ENCODE results near the gene PLEKHA6.

PLEKHA6 gene

DNA sequence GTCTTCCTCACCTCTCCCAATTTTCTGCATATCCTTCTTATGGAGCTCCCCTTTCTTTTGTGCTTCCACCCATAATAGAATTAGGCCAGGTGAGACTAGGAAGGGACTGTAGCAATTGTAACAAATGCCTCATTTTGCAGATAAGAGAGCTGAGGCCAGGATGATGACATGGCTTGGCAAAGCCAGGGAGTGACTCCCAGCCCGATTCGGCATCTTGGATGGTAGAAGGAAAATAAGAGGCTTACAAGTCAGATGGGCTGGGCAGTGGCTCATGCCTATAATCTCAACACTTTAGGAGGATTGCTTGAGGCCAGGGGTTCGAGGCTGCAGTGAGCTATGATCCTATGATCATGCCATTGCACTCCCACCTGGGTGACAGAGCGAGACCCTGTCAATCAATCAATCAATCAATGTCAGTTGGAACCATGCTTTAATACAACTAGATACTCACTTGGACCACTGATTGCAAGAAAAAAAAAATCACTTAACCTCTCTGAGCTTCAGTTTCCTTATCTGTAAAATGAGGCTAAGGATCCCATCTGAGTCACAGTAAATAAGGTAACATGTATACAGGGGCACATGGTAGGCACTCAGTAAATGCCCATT is 51.6 kb downstream of the PLEKHA6 start:
- TF ChIP-seq GABPA (IDR thresholded peaks at IDR 0.05; ENCODE audit: low read depth), result no peak
- TF ChIP-seq, protein P1, sequence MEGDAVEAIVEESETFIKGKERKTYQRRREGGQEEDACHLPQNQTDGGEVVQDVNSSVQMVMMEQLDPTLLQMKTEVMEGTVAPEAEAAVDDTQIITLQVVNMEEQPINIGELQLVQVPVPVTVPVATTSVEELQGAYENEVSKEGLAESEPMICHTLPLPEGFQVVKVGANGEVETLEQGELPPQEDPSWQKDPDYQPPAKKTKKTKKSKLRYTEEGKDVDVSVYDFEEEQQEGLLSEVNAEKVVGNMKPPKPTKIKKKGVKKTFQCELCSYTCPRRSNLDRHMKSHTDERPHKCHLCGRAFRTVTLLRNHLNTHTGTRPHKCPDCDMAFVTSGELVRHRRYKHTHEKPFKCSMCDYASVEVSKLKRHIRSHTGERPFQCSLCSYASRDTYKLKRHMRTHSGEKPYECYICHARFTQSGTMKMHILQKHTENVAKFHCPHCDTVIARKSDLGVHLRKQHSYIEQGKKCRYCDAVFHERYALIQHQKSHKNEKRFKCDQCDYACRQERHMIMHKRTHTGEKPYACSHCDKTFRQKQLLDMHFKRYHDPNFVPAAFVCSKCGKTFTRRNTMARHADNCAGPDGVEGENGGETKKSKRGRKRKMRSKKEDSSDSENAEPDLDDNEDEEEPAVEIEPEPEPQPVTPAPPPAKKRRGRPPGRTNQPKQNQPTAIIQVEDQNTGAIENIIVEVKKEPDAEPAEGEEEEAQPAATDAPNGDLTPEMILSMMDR (IDR thresholded peaks at IDR 0.05; ENCODE audit: insufficient read depth, low read length), result no peak
- no peak for TF ChIP-seq SPI1 (IDR thresholded peaks at IDR 0.05; ENCODE audit: borderline replicate concordance, low read depth)
- no peak for TF ChIP-seq POLR2AphosphoS5 (IDR thresholded peaks at IDR 0.05; ENCODE audit: low read depth)
- TF ChIP-seq REST (IDR thresholded peaks at IDR 0.05; ENCODE audit: insufficient replicate concordance, low read depth), result no peak
- Histone ChIP-seq H3K27ac (replicated peaks) (no peak overlapping the region), H3K27me3 (ENCODE audit: insufficient read depth, poor library complexity, severe bottlenecking) (no peaks in the 10 kb centered on the region), H3K4me3 (replicated peaks; ENCODE audit: insufficient read depth, low read length) (no peak overlapping the region)
- DNase-seq (ENCODE audit: low read depth in 1 of 2, low spot score in 1 of 2), result no peak

DNA sequence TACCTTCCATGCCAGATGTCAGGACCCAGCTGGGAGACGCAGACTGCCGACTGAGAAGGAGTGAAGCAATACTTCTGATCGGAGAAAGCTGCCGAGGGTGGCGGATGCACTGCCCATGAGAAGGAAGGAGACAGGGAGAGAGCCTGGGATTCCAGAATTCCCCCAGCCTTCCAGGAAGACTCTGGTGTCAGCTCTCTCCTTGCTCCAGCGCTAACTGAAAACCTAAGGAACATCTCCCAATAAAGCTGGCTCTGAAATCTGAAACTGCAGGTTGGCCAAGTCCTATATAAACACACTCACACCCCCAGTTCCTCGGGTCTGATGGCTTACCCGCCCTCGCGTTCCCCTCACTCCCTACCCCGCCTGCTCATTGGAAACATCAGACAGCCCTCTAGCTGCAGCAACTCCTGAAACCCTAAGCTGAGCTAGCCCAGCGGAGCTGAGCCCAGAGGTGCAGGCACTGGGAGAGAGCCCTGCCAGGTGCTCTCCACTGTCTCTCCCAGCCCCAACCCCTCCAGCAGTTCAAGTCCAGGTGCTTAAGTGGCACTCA is 52.3 kb downstream of the PLEKHA6 start:
- Histone ChIP-seq H3K27me3 (ENCODE audit: insufficient read depth, poor library complexity, severe bottlenecking) (no peaks in the 10 kb centered on the region), H3K4me3 (replicated peaks; ENCODE audit: insufficient read depth, low read length) (no peak overlapping the region), H3K27ac (replicated peaks) (no peak overlapping the region)
- TF ChIP-seq GABPA (IDR thresholded peaks at IDR 0.05; ENCODE audit: low read depth) (no peak), POLR2AphosphoS5 (IDR thresholded peaks at IDR 0.05; ENCODE audit: low read depth) (no peak), REST (IDR thresholded peaks at IDR 0.05; ENCODE audit: insufficient replicate concordance, low read depth) (no peak), SPI1 (IDR thresholded peaks at IDR 0.05; ENCODE audit: borderline replicate concordance, low read depth) (no peak)
- TF ChIP-seq, protein P1 (IDR thresholded peaks at IDR 0.05; ENCODE audit: insufficient read depth, low read length), result no peak
- no peak for DNase-seq (ENCODE audit: low read depth in 1 of 2, low spot score in 1 of 2)

DNA sequence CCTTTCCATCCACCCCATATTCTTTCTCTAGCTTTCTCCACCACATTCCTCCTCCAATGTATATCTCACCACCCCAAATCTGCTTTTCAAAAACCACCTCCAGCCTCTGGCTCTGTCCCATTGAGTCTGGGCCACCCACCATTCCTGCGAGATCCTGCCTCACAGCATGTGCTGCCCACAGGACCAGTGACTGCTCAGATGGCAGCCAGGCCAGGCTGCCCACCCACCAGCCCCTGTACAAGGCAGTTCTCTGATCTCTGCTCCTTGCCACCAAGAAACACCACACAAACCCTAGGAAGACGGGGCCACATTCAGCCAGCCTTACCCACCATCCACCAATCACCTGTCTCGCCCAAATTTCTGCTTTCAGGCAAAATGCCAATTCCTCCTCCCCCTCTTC is 53.7 kb downstream of the PLEKHA6 start:
- TF ChIP-seq SPI1 (IDR thresholded peaks at IDR 0.05; ENCODE audit: borderline replicate concordance, low read depth) (no peak), REST (IDR thresholded peaks at IDR 0.05; ENCODE audit: insufficient replicate concordance, low read depth) (no peak), POLR2AphosphoS5 (IDR thresholded peaks at IDR 0.05; ENCODE audit: low read depth) (no peak), GABPA (IDR thresholded peaks at IDR 0.05; ENCODE audit: low read depth) (no peak)
- TF ChIP-seq, protein P1 (IDR thresholded peaks at IDR 0.05; ENCODE audit: insufficient read depth, low read length), result no peak
- no peak overlapping the region for H3K27ac ChIP-seq (replicated peaks)
- H3K27me3 ChIP-seq (ENCODE audit: insufficient read depth, poor library complexity, severe bottlenecking), result no peaks in the 10 kb centered on the region
- DNase-seq (ENCODE audit: low read depth in 1 of 2, low spot score in 1 of 2), result no peak
- no peak overlapping the region for H3K4me3 ChIP-seq (replicated peaks; ENCODE audit: insufficient read depth, low read length)
